HG03354 (cell line): ENCODE measurements around the gene HSPB6.
"Not testable (repeated sequence)": the region's sequence is repeated elsewhere in the genome, so short reads cannot be mapped to it uniquely, and the experiment has no call there.

Experiments
- ATAC-seq: cut with Tn5 transposase; IDR thresholded peaks from one replicate; pipeline ENCODE4 v1.9.1; 2021; ENCODE audit warnings: mild to moderate bottlenecking; ENCODE audit not compliant: unreplicated experiment, poor library complexity, severe bottlenecking

Gene HSPB6, protein sequence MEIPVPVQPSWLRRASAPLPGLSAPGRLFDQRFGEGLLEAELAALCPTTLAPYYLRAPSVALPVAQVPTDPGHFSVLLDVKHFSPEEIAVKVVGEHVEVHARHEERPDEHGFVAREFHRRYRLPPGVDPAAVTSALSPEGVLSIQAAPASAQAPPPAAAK

DNA sequence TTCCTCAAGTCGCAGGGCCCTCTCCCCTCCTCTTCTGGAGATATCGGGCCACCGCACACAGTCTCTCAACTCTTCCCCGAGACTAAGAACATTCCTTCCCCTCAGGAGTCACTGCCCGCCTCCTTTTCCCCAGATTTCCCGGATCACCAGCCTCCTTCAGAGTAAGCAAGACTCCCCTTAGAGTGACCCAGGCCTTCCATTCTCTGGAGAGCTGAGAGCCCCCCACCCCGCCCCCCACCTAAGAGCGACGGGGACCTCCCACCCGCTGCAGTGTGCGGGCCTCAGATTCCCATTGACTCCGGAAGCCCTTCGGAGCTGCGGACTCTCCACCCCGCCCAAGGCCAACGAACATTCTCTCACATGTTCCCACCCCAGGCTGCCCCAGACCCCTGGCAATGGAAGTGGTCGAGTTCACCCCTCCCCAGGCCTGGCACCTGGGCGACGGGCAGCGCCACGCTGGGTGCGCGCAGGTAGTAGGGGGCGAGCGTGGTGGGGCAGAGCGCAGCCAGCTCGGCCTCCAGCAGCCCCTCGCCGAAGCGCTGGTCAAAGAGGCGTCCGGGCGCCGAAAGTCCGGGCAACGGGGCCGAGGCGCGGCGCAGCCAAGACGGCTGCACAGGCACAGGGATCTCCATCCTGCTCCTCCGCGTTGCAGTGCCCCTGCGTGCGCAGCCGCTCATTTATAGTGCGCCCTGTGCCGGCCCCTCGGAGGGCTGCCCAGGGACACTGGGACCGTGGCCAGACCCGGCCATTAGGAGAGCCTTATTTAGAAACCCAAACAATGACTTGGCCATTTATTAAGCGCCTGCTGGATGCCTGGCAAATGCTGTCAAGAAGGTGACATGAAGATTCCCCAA lies at the start of gene HSPB6:
HSPB6 (minus strand) TSS at position 653 of the 854 bp plus-strand sequence; CDS start at position 632, 21 bp downstream.
- ATAC-seq = no peak

DNA sequence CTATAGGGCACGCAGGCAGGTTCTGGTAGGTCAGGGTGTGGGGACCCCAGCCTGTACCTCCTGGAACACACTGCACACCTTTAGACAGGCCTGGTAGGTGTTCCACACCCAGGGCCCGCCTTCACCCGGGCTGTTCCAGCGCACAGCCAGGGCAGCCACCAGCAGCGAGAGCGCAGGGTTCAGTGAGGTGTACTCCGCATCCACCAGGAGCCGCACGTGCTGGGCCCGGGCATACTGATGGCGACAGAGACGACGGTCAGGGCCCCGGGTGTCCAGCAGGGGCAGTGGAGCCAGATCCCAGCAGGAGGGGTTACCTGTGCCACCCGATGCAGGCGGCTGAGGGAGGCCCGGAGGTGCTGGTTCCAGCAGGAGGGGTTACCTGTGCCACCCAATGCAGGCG lies 49.8 kb upstream of the HSPB6 start:
- no peak for ATAC-seq

DNA sequence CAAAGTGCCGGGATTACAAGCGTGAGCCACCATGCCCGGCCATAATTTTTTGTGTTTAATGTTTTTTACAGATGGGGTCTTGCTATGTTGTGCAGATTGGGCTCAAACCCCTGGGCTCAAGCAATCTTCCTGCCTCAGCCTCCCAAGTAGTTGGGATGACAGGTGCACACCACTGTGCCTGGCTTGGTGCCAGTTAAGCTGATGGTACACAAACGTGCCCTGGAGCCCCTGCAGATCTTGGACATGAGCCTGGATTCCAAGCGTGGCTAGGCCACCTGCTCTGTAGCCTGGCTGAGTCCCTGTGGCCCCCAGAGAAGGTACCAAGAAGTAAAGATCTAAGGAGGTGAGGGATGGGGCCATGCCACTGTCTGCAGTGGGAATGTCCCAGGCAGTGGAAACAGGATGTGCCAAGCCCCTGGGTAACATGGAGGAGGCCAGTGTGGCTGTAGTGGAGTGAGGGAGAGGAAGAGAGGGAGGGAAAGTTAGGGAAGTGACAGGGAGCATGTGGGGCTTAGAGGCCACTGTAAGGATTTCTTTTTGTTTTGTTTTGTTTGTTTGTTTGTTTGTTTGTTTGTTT lies 48.8 kb upstream of the HSPB6 start:
- no peak for ATAC-seq

DNA sequence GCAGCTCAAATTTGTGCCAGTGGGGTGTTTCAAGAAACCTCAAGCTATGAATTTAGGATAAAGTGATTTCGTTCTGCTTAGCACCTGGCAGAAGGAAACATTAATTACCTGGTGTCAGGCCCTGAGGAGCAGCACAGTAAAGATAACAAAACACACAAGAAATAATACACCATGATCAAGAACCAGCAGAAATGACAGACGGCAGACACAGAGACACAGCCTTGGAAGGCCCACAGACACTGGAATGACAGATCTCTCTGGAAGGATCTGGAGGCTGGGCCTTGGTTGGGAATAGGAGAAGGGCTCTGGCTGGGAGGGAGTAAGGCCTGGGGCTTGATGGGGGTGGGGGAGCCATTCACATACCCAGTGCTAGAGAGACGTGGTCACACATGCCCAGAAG lies 45.0 kb upstream of the HSPB6 start:
- ATAC-seq = no peak

DNA sequence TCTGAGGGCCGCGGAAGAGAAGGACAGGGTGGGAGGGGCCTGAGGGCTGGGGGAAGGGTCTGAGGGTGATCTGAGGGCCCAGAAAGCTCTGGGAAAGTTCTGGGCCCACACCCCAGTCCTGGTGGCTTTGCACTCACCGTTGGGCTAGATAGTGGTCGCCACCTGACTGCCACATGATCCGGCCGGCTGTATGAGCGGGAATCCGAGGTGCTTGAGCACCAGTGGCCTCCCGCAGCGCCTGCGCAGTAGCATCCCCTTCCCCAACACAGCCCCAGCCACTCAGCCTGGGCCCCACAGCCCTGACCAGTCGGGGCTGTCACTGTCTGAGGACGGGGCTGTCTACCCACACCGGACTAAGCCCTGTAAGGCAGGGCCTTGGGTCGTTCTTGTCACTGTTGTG lies 40.8 kb upstream of the HSPB6 start:
- ATAC-seq = no peak

DNA sequence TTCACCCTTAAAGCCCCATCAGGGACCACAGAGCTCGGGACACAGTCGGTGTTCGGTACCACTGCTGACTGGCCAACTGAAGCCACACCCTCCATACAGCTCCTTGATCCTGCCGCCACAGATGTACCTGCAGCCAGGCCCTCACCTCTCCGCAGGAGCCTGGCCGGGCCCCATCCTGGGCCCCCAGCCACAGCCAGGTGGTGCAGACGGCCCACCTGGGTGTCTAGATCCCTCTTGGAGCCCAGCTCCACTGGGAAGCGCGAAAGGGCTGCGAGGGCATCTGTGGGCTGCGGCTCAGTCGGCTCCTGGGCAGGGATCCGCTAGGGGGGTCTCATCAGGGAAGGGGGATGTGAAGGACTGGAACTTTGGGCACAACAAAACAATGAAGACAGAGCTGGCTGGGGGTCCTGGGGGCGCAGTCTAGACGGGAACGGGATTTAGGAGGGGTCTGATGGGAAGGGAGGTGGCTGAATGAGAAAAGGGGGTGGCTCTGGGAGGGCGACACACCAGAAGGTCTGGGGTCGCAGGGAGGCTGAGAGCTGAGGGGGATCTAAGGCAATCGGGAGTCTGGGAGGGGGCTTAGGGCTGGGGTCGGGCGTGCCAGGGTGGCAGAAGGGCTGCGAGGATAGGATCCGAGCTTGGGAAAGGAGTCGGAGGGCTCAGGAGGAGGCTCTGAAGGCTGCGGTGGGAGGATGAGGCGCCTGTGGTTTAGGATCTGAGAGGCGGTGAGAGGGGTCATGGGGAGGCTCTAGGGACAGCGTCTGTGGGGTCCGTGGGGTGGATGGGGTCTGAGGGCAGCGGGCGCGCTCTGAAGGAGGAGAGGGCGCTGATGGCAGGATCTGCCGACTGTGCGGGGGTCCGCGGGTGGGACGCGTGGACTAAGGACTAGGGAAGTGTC lies 40.1 kb upstream of the HSPB6 start:
- ATAC-seq = no peak

DNA sequence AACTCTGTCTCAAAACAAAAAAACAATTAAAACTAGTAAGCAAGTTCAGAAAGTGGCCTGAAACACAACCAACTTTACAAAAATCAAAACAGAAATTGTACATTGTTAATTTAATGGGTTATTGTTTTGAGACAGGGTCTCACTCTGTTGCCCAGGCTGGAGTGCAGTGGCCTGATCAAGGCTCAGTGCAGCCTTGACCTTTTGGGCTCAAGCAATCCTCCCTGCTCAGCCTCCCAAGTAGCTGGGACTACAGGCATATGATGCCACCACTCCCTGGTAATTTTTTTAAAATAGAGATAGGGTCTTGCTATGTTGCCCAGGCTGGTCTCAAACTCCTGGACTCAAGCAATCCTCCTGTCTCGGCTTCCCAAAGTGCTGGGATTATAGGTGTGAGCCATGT lies 38.7 kb upstream of the HSPB6 start:
- not testable (repeated sequence) for ATAC-seq

DNA sequence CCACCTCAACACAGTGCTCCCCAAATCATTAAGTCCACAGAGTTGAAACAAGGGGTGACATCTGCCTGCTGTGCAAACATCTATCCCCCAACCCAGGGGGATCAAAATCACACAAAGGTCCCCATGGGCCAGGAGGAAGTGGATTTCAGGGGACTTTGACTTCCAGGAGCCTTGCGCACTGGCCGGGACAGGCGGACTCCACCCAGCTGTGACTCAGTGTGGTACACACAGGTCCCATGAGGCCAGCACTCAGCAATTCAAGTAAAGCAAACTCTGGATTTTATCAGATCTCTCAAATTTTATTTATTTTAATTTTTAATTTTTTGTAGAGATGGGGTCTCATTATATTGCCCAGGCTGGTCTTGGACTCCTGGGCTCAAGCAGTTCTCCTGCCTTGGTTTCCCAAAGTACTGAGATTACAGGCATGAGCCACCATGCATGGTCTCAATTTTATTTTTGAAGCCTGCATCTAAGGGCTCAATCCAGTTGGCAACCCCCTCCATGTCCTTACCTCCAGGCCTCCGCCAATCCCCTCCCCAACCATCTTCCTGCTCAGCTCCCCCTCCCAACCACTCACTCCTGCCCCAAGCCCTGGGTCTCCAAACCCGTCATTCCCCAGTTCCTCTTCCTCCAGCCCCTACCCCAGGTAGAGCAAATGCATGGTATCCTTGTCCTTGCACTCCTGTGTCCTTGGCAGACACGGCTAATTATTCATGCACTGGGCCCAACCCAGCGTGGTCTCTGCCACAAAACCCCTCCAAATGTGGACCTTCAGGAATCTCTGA lies 36.7 kb upstream of the HSPB6 start:
- no peak for ATAC-seq

DNA sequence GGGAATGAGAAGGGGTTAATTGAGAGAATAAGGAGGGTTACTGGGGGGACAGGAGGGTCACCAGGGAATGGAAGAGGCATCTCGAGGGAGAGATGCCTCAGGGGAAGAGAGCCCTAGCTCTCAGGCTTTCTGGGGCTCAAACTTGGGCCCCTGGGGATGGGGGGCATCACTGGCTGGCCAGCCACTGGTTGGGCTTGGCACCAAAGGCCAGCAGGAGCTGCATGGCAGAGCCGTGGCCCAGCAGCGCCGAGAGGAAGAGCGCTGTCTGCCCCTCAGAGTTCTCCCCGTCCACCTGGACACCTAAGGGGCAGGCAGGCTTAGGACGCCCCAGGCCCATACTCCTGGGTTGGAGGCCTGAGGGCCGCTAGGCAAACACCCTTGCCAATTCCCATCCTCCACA lies 36.1 kb upstream of the HSPB6 start:
- no peak for ATAC-seq

DNA sequence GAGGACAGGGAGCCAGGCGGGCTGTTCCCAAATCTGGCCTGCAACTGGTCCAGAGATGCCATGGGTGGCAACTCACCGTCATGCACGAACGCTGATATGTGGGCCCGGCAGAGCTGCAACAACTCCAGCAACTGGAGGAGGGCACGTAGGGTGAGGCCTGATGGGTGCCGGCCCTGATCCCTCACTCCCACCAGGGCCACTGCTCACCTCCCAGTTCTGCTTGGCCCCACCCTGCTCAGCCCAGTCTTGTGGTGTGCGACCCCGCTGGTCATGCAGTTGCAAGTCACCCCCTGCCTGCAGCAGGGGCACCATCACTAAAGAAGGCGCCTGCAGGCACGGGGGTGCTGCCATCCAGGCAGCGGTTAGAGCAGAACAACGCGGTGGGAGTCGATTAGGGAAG lies 35.5 kb upstream of the HSPB6 start:
- ATAC-seq = no peak

DNA sequence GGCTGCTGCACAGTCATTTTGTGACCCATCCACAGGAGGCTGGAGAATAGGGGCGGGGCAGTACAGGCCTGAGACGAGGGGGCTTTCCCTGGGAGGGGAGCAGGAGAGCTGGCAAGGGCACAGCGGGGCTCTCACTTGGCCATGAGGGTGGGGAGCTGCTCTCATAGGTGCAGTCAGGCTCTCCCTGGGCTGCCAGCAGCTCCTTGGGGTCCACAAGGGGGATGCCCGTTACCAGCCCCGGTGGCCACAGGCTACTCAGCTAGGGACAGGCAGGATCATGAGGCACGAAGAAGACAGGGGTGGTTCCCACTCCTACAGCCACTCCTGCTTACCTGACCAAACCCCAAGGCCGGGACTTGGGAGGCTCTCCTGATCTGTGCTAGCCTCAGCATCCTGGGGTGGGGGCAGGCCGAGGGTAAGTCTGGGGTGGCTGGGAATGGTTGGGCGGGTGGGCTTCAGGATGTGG lies 35.0 kb upstream of the HSPB6 start:
- no peak for ATAC-seq

DNA sequence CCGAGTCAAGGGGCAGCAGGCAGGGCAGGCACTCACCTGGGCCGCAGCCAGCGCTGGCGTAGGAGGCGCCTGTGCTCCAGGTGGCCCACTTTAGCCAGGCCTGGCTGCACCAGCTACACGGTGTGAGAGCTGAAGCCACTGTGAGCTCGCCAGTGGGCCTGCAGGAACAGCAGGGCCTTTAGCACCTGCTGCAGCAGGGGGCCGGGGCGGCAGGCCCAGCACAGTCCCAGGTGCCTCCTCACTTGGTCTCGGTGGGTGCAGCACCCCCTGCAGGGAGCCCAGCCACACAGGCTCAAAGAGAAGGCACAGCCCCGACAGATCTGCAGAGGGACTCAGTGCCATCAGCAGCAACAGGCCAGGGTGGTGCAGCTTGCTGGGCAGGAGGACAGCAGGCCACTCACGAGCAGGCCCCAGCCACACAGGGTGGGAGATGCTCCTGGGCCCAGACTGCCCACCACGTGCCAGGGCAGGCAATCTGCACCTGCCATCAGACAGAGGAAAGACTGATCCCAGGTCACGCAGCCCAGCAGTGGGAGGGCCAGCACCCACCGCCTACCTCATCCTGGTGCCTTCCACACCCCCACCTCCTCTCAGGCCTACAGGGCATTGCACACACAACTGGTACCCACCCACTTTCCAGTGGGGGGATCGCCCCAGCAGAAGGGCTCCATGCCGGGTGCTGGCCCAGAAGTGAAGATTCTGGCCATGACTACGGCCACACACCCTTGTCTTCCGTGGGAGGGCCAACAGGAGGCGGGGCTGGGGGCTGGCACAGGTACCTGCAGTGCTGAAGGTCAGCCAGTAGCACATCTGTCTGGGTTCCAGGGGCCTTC lies 34.4 kb upstream of the HSPB6 start:
- ATAC-seq = no peak

DNA sequence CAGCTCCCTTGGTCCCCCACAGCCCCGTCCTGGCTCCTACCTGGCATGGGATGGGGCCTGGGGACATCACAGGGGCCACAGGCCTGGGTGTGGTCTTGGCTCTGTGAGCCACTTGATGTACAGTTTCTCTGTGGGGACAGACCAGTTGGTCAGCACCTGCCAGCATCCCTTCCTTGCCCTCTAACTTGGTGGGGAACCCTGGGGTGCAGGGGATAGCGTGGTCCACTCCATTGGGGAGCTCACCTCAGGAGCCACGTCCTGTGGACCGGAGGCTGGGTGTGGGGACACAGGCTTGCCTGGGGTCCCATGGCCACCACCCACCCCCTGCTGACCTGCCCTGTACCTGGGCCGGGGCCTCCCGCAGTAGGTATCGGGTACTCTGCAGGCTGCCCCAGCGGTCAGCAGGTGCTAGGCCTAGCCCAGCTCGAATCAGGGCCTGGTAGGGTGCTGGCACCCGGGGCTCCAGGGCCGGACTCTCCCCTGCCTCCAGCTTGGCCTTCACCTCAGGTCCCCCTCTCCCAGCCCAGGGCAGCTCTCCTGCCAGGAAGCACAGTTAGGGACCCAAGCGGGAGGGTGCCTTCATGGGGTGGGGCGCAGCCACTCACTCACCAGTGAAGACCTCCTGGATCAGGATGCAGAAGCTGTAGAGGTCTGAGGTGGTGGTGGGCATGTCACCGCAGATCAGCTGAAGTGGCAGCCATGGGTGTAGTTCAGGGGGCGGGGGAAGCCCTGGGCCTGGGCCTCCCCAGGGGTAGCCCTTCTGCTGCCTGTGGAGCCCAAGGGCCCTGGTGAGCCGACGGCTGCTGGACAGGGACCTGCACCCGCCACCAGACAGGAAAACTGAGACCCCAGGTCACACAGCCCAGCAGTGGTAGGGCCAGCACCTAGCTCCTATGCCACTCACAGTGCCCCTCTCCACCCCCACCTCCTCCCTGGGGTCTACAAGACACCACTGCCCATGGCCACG lies 33.4 kb upstream of the HSPB6 start:
- no peak for ATAC-seq

DNA sequence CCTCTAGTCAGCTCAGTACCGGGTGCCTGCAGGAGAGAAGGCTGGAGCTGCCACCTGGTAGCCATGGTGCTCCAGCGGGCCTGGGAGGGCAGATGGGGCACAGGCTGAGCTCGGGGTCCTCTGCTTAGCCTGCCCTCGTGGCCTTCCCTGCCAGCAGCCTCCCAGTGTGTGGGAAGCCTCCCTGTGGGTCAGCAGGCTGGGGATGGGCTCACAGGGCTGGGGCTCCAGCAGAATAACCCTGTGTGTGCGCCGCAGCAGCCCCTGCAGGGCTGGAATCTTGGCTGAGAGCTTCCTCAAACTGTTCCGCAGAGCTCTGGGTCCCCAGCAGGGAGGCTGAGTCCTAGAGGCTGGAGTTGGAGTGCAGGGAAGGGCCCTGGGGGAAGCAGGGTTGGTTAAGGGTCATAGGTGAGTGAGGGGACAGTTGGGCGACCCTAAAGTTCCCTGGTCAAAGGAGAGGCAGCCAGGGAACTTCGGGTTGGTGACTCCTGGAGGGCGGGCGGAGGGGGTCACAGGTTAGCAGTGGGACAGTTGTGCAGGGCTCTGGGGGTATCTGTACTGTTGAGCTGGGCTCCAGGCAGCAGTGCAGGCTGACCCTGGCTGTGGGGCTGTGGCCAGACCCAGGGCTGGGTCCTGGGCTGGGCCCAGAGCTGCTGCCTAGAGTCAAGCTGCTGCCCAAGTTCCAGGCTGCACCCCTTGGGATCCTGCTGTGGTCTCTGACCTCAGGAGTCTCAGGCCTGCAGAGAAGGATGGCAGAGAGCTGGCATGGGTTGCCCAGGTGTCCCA lies 32.6 kb upstream of the HSPB6 start:
- ATAC-seq = no peak

DNA sequence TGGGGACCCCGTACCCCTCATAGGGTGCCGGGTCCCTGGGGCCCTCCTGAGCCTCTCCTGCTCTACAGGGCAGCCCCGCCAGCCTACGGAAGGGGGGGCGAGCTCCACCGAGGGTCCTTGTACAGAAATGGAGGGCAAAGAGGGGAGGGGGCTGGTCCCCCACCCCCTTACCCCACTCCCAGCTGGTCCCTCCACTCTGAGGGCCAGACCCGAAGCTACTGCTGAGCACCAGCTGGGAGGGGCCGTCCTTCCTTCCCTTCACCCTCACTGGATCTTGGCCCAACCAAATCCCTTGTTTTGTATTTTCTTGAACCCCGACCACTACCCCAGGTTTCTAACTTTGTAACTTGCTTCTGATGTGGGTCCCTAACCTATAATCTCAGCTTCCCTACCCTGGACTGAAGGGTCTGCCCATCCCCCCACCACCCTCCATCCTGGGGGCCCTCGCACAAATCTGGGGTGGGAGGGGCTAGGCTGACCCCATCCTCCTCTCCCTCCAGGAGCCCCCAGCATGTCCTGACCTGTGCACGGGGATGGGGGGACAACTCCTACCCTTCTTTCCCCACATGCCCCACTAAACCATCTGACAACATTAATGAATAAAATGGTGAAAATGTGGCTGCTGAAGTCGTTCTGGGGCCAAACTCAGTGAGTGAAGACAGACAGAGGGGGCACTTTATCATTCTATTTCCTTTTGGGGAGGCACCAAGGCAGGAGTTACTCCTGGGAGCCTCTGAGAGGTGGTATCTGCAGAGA lies 31.6 kb upstream of the HSPB6 start:
- no peak for ATAC-seq

DNA sequence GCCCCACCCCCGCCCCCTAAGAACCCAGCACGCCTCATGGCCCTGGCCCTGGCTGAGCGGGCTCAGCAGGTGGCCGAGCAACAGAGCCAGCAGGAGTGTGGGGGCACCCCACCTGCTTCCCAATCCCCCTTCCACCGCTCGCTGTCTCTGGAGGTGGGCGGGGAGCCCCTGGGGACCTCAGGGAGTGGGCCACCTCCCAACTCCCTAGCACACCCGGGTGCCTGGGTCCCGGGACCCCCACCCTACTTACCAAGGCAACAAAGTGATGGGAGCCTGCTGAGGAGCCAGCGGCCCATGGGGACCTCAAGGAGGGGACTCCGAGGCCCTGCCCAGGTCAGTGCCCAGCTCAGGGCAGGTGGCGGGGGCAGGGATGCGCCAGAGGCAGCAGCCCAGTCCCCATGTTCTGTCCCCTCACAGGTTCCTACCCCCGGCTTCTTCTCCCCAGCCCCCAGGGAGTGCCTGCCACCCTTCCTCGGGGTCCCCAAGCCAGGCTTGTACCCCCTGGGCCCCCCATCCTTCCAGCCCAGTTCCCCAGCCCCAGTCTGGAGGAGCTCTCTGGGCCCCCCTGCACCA lies 30.5 kb upstream of the HSPB6 start:
- no peak for ATAC-seq
